Liver (tissue), 9 donors: ENCODE results near the gene SPTLC2. TPM values are rescaled to one million over a fixed set of nuclear protein-coding genes. Genes with fewer than 3 reads are reported as not detected.

ENCODE experiments used
- DNase-seq: peaks from one replicate; pipeline ENCODE4 v3.0.0-alpha.2; 2017; ENCODE audit warnings: low spot score
- H3K27ac ChIP-seq, 2 donors: one replicate each; pipeline ENCODE4 v1.7.0; 2013; ENCODE audit warnings: inconsistent platforms in 2 of 2, low read length in 2 of 2, control low read depth in 1 of 2, low read depth in 1 of 2, mild to moderate bottlenecking in 1 of 2
- H3K27me3 ChIP-seq, 4 donors: one replicate each; pipeline versions ENCODE4 v1.6.1 to v1.7.0; 2013; ENCODE audit warnings: low read length in 3 of 4, inconsistent platforms in 1 of 4, mild to moderate bottlenecking in 1 of 4, moderate library complexity in 1 of 4; ENCODE audit not compliant: control insufficient read depth in 4 of 4, insufficient read depth in 4 of 4
- H3K36me3 ChIP-seq, 4 donors: one replicate each; pipeline versions ENCODE4 v1.6.1 to v1.7.0; 2013; ENCODE audit warnings: low read length in 3 of 4, mild to moderate bottlenecking in 3 of 4, low read depth in 1 of 4, moderate library complexity in 1 of 4; ENCODE audit not compliant: control insufficient read depth in 4 of 4, insufficient read depth in 3 of 4
- H3K4me1 ChIP-seq, 4 donors: one replicate each; pipeline versions ENCODE4 v1.6.1 to v1.7.0; 2013; ENCODE audit warnings: low read length in 3 of 4, mild to moderate bottlenecking in 3 of 4, moderate library complexity in 1 of 4; ENCODE audit not compliant: control insufficient read depth in 4 of 4, insufficient read depth in 4 of 4
- H3K4me3 ChIP-seq, 3 donors: one replicate each; pipeline versions ENCODE4 v1.6.1 to v1.7.0; 2013; ENCODE audit warnings: low read length in 3 of 3, control low read depth in 1 of 3, low read depth in 1 of 3, mild to moderate bottlenecking in 1 of 3
- H3K9ac ChIP-seq, 2 donors: one replicate each; pipeline ENCODE4 v1.7.0; 2013; ENCODE audit warnings: low read length in 2 of 2, mild to moderate bottlenecking in 2 of 2, moderate library complexity in 2 of 2, control low read depth in 1 of 2, low read depth in 1 of 2
- H3K9me3 ChIP-seq, 4 donors: one replicate each; pipeline versions ENCODE4 v1.6.1 to v1.7.0; 2013; ENCODE audit warnings: low read length in 3 of 4; ENCODE audit not compliant: control insufficient read depth in 4 of 4
- EGR1 ChIP-seq, 2 donors: IDR thresholded peaks; 2 replicates each; pipeline ENCODE4 v1.6.1; 2016 to 2018; ENCODE audit warnings: antibody characterized with exemption in 2 of 2, low read depth in 2 of 2
- FOXA1 ChIP-seq: IDR thresholded peaks from 2 replicates; pipeline ENCODE4 v1.6.1; 2016; ENCODE audit warnings: antibody characterized with exemption
- FOXA2 ChIP-seq: IDR thresholded peaks from 2 replicates; pipeline ENCODE4 v1.6.1; 2016; ENCODE audit warnings: antibody characterized with exemption
- GABPA ChIP-seq, 2 donors: IDR thresholded peaks in 1 of 2; conservative IDR thresholded peaks in 1 of 2; 2 replicates each; pipeline ENCODE4 v1.6.1; 2016; ENCODE audit warnings: antibody characterized with exemption in 2 of 2, mild to moderate bottlenecking in 1 of 2, moderate library complexity in 1 of 2
- HNF4A ChIP-seq, 2 donors: conservative IDR thresholded peaks; 2 replicates each; pipeline ENCODE4 v1.6.1; 2016; ENCODE audit warnings: antibody characterized with exemption in 2 of 2, mild to moderate bottlenecking in 2 of 2
- HNF4G ChIP-seq: IDR thresholded peaks from 2 replicates; pipeline ENCODE4 v1.6.1; 2016; ENCODE audit warnings: antibody characterized with exemption
- JUND ChIP-seq, 2 donors: IDR thresholded peaks; 2 replicates each; pipeline ENCODE4 v1.6.1; 2016; ENCODE audit warnings: antibody characterized with exemption in 2 of 2
- MAX ChIP-seq: IDR thresholded peaks from 2 replicates; pipeline ENCODE4 v1.6.1; 2016; ENCODE audit warnings: antibody characterized with exemption
- NR2F2 ChIP-seq: IDR thresholded peaks from 2 replicates; pipeline ENCODE4 v1.6.1; 2016; ENCODE audit warnings: antibody characterized with exemption
- RAD21 ChIP-seq, 2 donors: IDR thresholded peaks; 2 replicates each; pipeline ENCODE4 v1.6.1; 2016; ENCODE audit warnings: antibody characterized with exemption in 2 of 2, mild to moderate bottlenecking in 2 of 2
- RXRA ChIP-seq, 2 donors: IDR thresholded peaks; 2 replicates each; pipeline ENCODE4 v1.6.1; 2017 to 2018; ENCODE audit warnings: antibody characterized with exemption in 2 of 2, mild to moderate bottlenecking in 1 of 2
- SP1 ChIP-seq: IDR thresholded peaks from 2 replicates; pipeline ENCODE4 v1.6.1; 2018; ENCODE audit warnings: antibody characterized with exemption, mild to moderate bottlenecking
- TAF1 ChIP-seq: conservative IDR thresholded peaks from 2 replicates; pipeline ENCODE4 v1.6.1; 2016; ENCODE audit warnings: antibody characterized with exemption, mild to moderate bottlenecking
- YY1 ChIP-seq: IDR thresholded peaks from 2 replicates; pipeline ENCODE4 v1.6.1; 2016; ENCODE audit warnings: antibody characterized with exemption, mild to moderate bottlenecking
- ZBTB33 ChIP-seq: IDR thresholded peaks from 2 replicates; pipeline ENCODE4 v1.6.1; 2016; ENCODE audit warnings: antibody characterized with exemption
- WGBS: extraction: QIAGEN DNeasy Blood & Tissue Kit; methylation state at CpG from one replicate; pipeline ENCODE4 v1.1.7; 2013; 5-methylcytosine and 5-hydroxymethylcytosine counted together
- polyA plus RNA-seq, 2 donors: library from polyadenylated mRNA; stranded (reverse) in 1 of 2; unstranded in 1 of 2; fragments of 200-250 nt in 1 of 2; fragments of >200 nt in 1 of 2; fragmentation: Nextera tagmentation in 1 of 2; extraction: Ambion mirVana in 1 of 2; gene quantifications; one replicate each; pipeline versions ENCODE4 v1.2.1 to v1.2.3, GENCODE V29; 2013 to 2015
- total RNA-seq, 2 donors: library from RNA; depleted of rRNA; stranded (reverse); fragments of >200 nt; gene quantifications; one replicate each; pipeline ENCODE4 v1.2.3, GENCODE V29; 2014
- TF ChIP-seq, protein P1 (sequence below): IDR thresholded peaks from 2 replicates; pipeline ENCODE4 v1.6.1; 2016; ENCODE audit warnings: antibody characterized with exemption, mild to moderate bottlenecking
- TF ChIP-seq, protein P2 (sequence below): fragments of 150-350 bp; IDR thresholded peaks from 2 replicates; pipeline ENCODE4 v1.5.1; 2017; ENCODE audit warnings: improper control_type of control experiment, low read depth, low read length; ENCODE audit not compliant: missing input control
- TF ChIP-seq, protein P3 (sequence below): IDR thresholded peaks from 2 replicates; pipeline ENCODE4 v1.6.1; 2016; ENCODE audit warnings: antibody characterized with exemption
- donor health status: healthy.
- donor health status: healthy.
- donor health status: healthy.
- donor health status: healthy.
- donor health status: healthy.

Gene SPTLC2
- total and polyA plus RNA-seq, 4 donors, result 3.9 to 19.2 (median 9.9) TPM

- TF ChIP-seq, protein P1, sequence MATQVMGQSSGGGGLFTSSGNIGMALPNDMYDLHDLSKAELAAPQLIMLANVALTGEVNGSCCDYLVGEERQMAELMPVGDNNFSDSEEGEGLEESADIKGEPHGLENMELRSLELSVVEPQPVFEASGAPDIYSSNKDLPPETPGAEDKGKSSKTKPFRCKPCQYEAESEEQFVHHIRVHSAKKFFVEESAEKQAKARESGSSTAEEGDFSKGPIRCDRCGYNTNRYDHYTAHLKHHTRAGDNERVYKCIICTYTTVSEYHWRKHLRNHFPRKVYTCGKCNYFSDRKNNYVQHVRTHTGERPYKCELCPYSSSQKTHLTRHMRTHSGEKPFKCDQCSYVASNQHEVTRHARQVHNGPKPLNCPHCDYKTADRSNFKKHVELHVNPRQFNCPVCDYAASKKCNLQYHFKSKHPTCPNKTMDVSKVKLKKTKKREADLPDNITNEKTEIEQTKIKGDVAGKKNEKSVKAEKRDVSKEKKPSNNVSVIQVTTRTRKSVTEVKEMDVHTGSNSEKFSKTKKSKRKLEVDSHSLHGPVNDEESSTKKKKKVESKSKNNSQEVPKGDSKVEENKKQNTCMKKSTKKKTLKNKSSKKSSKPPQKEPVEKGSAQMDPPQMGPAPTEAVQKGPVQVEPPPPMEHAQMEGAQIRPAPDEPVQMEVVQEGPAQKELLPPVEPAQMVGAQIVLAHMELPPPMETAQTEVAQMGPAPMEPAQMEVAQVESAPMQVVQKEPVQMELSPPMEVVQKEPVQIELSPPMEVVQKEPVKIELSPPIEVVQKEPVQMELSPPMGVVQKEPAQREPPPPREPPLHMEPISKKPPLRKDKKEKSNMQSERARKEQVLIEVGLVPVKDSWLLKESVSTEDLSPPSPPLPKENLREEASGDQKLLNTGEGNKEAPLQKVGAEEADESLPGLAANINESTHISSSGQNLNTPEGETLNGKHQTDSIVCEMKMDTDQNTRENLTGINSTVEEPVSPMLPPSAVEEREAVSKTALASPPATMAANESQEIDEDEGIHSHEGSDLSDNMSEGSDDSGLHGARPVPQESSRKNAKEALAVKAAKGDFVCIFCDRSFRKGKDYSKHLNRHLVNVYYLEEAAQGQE, result no peak
- TF ChIP-seq HNF4A (conservative IDR thresholded peaks at IDR 0.05), result no peak
- TF ChIP-seq FOXA2, result no peak
- TF ChIP-seq NR2F2, result no peak
Measured at GRCh38 chr14:77503138-77503537, 113.3 kb downstream of the SPTLC2 start (continued).

- WGBS, result 78% methylated on average over 11 of the region's 11 CpGs
- Histone ChIP-seq H3K4me1 (peaks cover 7 to 15% (median 14%) of the 10 kb centered on the region in 4 donors), H3K9ac (no peak overlapping the region), H3K4me3 (no peak overlapping the region), H3K27me3 (peaks cover 2 to 17% (median 5%) of the 10 kb centered on the region in 4 donors), H3K27ac (no peak overlapping the region), H3K36me3 (peaks cover 0 to 3% (median 0%) of the 10 kb centered on the region in 4 donors), H3K9me3 (peaks cover 0 to 4% (median 0%) of the 10 kb centered on the region in 4 donors)
- DNase-seq, result no peak
- TF ChIP-seq, protein P2, sequence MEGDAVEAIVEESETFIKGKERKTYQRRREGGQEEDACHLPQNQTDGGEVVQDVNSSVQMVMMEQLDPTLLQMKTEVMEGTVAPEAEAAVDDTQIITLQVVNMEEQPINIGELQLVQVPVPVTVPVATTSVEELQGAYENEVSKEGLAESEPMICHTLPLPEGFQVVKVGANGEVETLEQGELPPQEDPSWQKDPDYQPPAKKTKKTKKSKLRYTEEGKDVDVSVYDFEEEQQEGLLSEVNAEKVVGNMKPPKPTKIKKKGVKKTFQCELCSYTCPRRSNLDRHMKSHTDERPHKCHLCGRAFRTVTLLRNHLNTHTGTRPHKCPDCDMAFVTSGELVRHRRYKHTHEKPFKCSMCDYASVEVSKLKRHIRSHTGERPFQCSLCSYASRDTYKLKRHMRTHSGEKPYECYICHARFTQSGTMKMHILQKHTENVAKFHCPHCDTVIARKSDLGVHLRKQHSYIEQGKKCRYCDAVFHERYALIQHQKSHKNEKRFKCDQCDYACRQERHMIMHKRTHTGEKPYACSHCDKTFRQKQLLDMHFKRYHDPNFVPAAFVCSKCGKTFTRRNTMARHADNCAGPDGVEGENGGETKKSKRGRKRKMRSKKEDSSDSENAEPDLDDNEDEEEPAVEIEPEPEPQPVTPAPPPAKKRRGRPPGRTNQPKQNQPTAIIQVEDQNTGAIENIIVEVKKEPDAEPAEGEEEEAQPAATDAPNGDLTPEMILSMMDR, result no peak
- TF ChIP-seq RAD21 (IDR thresholded peaks at IDR 0.05), result no peak
- TF ChIP-seq, protein P1, result no peak
- no peak for TF ChIP-seq YY1
- TF ChIP-seq MAX, result no peak
- no peak for TF ChIP-seq HNF4A (conservative IDR thresholded peaks at IDR 0.05)
- no peak for TF ChIP-seq ZBTB33
- TF ChIP-seq SP1, result no peak
- no peak for TF ChIP-seq FOXA2
- no peak for TF ChIP-seq NR2F2
- no peak for TF ChIP-seq RXRA (IDR thresholded peaks at IDR 0.05)
- TF ChIP-seq TAF1, result no peak
- no peak for TF ChIP-seq GABPA (IDR thresholded peaks at IDR 0.05 in 1 of 2, conservative IDR thresholded peaks at IDR 0.05 in 1 of 2)
- TF ChIP-seq JUND (IDR thresholded peaks at IDR 0.05), result no peak
- TF ChIP-seq EGR1 (IDR thresholded peaks at IDR 0.05; ENCODE audit: low read depth in 2 of 2), result no peak
- no peak for TF ChIP-seq HNF4G
- no peak for TF ChIP-seq FOXA1
- TF ChIP-seq, protein P3, sequence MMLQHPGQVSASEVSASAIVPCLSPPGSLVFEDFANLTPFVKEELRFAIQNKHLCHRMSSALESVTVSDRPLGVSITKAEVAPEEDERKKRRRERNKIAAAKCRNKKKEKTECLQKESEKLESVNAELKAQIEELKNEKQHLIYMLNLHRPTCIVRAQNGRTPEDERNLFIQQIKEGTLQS, result no peak
Measured at GRCh38 chr14:77502109-77502782, 114.2 kb downstream of the SPTLC2 start.
